AG10803 (cell line): ENCODE results near the gene PLPP7.
A peak's percentile ranks its signal among the peaks of the same experiment; 100 is the strongest.

Experiments
- DNase-seq: peaks from one replicate; pipeline ENCODE4 v3.0.0; 2010; ENCODE audit warnings: low read depth
- H3K4me3 ChIP-seq: 2 replicates; pipeline ENCODE4 v1.5.1; 2011; ENCODE audit warnings: mild to moderate bottlenecking, low read length, control low read depth
- TF ChIP-seq, protein P1 (sequence below): conservative IDR thresholded peaks from 2 replicates; pipeline ENCODE4 v1.5.1; 2011; ENCODE audit warnings: mild to moderate bottlenecking, low read length, control low read depth, inconsistent platforms

PLPP7 gene

GRCh38 chr9:131308906-131309529, 19.5 kb downstream of the PLPP7 start:
- TF ChIP-seq, protein P1, sequence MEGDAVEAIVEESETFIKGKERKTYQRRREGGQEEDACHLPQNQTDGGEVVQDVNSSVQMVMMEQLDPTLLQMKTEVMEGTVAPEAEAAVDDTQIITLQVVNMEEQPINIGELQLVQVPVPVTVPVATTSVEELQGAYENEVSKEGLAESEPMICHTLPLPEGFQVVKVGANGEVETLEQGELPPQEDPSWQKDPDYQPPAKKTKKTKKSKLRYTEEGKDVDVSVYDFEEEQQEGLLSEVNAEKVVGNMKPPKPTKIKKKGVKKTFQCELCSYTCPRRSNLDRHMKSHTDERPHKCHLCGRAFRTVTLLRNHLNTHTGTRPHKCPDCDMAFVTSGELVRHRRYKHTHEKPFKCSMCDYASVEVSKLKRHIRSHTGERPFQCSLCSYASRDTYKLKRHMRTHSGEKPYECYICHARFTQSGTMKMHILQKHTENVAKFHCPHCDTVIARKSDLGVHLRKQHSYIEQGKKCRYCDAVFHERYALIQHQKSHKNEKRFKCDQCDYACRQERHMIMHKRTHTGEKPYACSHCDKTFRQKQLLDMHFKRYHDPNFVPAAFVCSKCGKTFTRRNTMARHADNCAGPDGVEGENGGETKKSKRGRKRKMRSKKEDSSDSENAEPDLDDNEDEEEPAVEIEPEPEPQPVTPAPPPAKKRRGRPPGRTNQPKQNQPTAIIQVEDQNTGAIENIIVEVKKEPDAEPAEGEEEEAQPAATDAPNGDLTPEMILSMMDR, result no peak
- no peak overlapping the region for H3K4me3 ChIP-seq
- no peak for DNase-seq

- TF ChIP-seq, protein P1, result no peak
- DNase-seq, result no peak
- no peak overlapping the region for H3K4me3 ChIP-seq
These were observed 20.2 kb downstream of the PLPP7 start for GRCh38 chr9:131309530-131310276.

DNA sequence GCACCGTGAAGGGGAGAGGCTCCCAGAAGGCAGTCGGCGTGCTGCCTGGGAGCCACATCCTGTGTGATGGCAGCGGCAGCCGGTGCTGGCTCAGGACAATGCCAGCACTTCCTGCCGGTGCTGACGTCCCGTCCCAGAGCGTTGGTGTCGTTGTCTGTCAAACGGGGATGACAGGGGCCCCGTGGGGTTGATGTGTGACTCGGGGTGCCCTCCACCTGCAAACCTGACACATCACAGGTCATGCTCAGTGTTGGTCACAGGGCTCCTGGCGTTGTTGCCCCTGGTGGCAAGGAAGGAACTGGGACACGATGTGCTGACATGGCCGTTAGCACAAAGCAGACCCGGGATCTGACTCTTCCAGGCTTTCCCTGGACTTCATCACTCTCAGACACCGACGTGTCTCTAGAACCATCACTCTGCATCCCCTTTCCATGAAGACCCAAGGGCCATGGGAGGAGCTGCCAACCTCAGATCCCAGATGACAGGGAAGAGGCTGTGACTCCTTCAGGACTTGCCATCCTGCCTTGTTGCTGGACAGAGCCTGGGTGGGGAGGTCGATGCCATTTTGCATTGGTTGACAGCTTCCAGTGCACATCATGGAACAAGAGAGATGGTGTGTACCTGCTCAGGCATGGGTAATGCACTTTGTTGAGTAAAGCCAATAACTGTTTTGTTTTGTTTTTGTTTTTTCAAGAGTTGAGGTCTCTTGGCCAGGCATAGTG, 21.5 kb downstream of the PLPP7 start:
- H3K4me3 ChIP-seq, result no peak overlapping the region
- TF ChIP-seq, protein P1, result no peak
- DNase-seq, result no peak

GRCh38 chr9:131312246-131312645, 22.7 kb downstream of the PLPP7 start:
- no peak for DNase-seq
- TF ChIP-seq, protein P1, result no peak
- H3K4me3 ChIP-seq, result no peak overlapping the region

- DNase-seq, result no peak
- TF ChIP-seq, protein P1, result no peak
- no peak overlapping the region for H3K4me3 ChIP-seq
These were observed 23.6 kb downstream of the PLPP7 start for GRCh38 chr9:131312822-131313770.

GRCh38 chr9:131318231-131319085, 28.9 kb downstream of the PLPP7 start:
- TF ChIP-seq, protein P1, result no peak
- DNase-seq, result peak; percentile 40
- no peak overlapping the region for H3K4me3 ChIP-seq
